NB4 (cell line): ENCODE measurements around the gene ZBTB9.

Experiments
- DNase-seq: peaks from one replicate; pipeline ENCODE4 v3.0.0; 2010; ENCODE audit warnings: low read depth
- H3K4me3 ChIP-seq: one replicate; pipeline ENCODE4 v1.5.1; 2011; ENCODE audit warnings: mild to moderate bottlenecking, low read depth, low read length, moderate library complexity
- MAX ChIP-seq: IDR thresholded peaks from 2 replicates; pipeline ENCODE4 v1.6.1; 2011; ENCODE audit warnings: low read depth, low read length
- MYC ChIP-seq: IDR thresholded peaks from 2 replicates; pipeline ENCODE4 v1.6.1; 2011; ENCODE audit warnings: low read depth, low read length
- POLR2A ChIP-seq: IDR thresholded peaks from 2 replicates; pipeline ENCODE4 v1.6.1; 2011; ENCODE audit warnings: mild to moderate bottlenecking; ENCODE audit not compliant: insufficient read length; ENCODE audit errors: extremely low read depth
- TF ChIP-seq, protein P1 (sequence below): IDR thresholded peaks from one replicate; pipeline ENCODE4 v1.5.1; 2012; ENCODE audit warnings: low read depth, low read length

ZBTB9 gene

DNA sequence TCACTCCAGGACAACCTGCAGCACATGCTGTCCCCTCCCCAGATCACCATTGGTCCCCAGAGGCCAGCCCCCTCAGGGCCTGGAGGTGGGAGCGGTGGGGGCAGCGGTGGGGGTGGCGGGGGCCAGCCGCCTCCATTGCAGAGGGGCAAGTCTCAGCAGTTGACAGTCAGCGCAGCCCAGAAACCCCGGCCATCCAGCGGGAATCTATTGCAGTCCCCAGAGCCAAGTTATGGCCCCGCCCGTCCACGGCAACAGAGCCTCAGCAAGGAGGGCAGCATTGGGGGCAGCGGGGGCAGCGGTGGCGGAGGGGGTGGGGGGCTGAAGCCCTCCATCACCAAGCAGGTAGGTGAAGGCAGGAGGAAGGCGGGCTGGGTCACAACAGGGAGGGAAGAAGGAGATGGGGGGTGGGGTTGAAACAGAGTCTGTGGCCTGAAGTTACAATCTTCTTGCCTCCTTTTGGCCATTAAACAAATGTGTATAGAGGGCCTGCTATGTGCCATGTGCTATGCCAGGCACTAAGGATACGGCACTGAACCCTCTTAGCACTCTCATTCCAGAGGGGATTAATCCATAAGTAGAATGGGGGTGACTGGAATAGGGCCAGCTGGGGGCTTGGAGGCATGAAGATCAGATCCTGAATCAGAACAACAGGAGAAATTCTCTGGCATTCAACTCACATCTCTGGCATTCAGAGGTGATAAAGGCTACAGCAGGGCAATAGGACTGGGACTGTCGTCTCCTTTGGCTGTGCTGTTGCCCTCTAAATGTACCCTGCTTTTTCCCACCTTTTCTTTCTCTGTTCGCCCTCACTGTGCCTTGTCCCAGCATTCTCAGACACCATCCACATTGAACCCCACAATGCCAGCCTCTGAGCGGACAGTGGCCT is 10.5 kb upstream of the ZBTB9 start:
- H3K4me3 ChIP-seq: no peak overlapping the region
- TF ChIP-seq, protein P1, sequence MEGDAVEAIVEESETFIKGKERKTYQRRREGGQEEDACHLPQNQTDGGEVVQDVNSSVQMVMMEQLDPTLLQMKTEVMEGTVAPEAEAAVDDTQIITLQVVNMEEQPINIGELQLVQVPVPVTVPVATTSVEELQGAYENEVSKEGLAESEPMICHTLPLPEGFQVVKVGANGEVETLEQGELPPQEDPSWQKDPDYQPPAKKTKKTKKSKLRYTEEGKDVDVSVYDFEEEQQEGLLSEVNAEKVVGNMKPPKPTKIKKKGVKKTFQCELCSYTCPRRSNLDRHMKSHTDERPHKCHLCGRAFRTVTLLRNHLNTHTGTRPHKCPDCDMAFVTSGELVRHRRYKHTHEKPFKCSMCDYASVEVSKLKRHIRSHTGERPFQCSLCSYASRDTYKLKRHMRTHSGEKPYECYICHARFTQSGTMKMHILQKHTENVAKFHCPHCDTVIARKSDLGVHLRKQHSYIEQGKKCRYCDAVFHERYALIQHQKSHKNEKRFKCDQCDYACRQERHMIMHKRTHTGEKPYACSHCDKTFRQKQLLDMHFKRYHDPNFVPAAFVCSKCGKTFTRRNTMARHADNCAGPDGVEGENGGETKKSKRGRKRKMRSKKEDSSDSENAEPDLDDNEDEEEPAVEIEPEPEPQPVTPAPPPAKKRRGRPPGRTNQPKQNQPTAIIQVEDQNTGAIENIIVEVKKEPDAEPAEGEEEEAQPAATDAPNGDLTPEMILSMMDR: no peak
- TF ChIP-seq POLR2A: no peak
- TF ChIP-seq MYC: no peak
- TF ChIP-seq MAX: no peak
- no peak for DNase-seq

GRCh38 chr6:33445119-33445603 is 9.2 kb upstream of the ZBTB9 start:
- no peak overlapping the region for H3K4me3 ChIP-seq
- DNase-seq: peak; percentile 35
- TF ChIP-seq MYC: no peak
- no peak for TF ChIP-seq POLR2A
- no peak for TF ChIP-seq MAX
- TF ChIP-seq, protein P1: no peak

- no peak for DNase-seq
- TF ChIP-seq MAX (no peak), MYC (no peak)
- H3K4me3 ChIP-seq: no peak overlapping the region
Measured at GRCh38 chr6:33446356-33446755, 8.0 kb upstream of the ZBTB9 start.

DNA sequence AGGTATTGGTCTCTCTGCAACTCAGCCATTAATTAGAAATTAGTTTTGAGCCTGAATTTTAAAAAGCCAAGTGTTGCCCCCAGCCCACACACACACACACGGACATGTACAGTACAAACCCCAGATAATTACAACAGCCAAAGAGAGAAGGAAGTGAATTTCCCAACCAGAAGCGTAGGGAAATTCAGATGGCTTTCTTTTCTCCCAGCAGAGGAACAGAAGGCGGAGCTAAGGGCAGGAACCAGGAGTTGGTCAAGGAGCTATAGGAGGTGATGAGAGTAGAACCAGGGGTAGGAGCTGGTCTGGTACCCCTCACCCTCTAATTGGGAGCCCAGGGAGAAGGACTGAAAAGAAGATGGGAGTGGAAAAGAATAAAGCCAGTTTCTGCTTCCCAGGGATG is 3.9 kb upstream of the ZBTB9 start:
- DNase-seq: peak; percentile 32
- no peak overlapping the region for H3K4me3 ChIP-seq
- TF ChIP-seq POLR2A (no peak), MYC (no peak), MAX (no peak)
- TF ChIP-seq, protein P1: no peak

GRCh38 chr6:33451606-33452005 is 2.8 kb upstream of the ZBTB9 start:
- no peak overlapping the region for H3K4me3 ChIP-seq
- DNase-seq: no peak
- TF ChIP-seq MAX (no peak), MYC (no peak)

DNA sequence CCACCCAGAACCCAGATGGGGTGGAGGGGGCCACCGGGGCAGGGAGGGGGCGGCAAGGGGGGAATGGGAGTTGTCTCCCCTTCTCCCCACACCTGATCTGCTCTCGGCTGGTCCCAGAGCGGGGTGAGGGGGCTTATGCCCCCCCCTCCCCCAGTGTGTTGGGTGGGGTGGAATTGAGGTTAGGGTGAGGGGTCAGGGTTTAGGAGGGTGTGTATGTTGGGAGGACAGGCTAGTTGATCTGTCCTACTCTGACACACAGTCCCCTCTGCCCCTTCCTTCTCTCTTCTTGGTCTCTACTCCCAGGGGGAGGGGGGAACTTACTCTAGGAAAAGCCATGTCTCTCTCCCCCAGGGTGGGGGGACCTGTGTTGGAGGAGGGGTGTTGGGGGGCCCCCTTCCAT is 1.9 kb upstream of the ZBTB9 start:
- no peak overlapping the region for H3K4me3 ChIP-seq
- TF ChIP-seq, protein P1: no peak
- TF ChIP-seq MAX: no peak
- TF ChIP-seq MYC: no peak
- no peak for TF ChIP-seq POLR2A
- no peak for DNase-seq
